ENCODE measurements around the gene TMEM150B. TPM values are rescaled to one million over a fixed set of nuclear protein-coding genes. Genes with fewer than 3 reads are reported as not detected.
A peak's percentile ranks its signal among the peaks of the same experiment; 100 is the strongest.

TMEM150B gene
- total and polyA plus RNA-seq, 2 donors = 0.76 to 2.0 TPM

GRCh38 chr19:55368106-55368505 is 43.0 kb upstream of the TMEM150B start:
- H3K36me3 ChIP-seq (ENCODE audit: control insufficient read depth in 2 of 2, insufficient read depth in 2 of 2, low read length in 1 of 2) = no peaks in the 10 kb centered on the region
- H3K9me3 ChIP-seq (ENCODE audit: control insufficient read depth in 2 of 2, insufficient read depth in 1 of 2, low read length in 1 of 2) = no peaks in the 10 kb centered on the region
- H3K4me1 ChIP-seq (ENCODE audit: control insufficient read depth in 2 of 2, insufficient read depth in 2 of 2, low read length in 2 of 2) = peaks cover 3 to 12% of the 10 kb centered on the region in 2 donors
- 91% methylated on average over 16 of the region's 16 CpGs for WGBS
- no peak overlapping the region for H3K27ac ChIP-seq (ENCODE audit: low read depth in 1 of 2, low read length in 1 of 2)
- H3K4me3 ChIP-seq (ENCODE audit: low read length in 2 of 2) = no peak overlapping the region
- no peak for DNase-seq (ENCODE audit: low read depth in 6 of 9, low spot score in 9 of 9)
- peaks cover 42 to 92% of the 10 kb centered on the region in 2 donors for H3K27me3 ChIP-seq (ENCODE audit: control insufficient read depth in 2 of 2, insufficient read depth in 1 of 2, low read length in 1 of 2)

- 79% methylated on average over 3 of the region's 3 CpGs for WGBS
- Histone ChIP-seq H3K4me3 (ENCODE audit: low read length in 2 of 2) (no peak overlapping the region), H3K4me1 (ENCODE audit: control insufficient read depth in 2 of 2, insufficient read depth in 2 of 2, low read length in 2 of 2) (peaks cover 3 to 7% of the 10 kb centered on the region in 2 donors), H3K27me3 (ENCODE audit: control insufficient read depth in 2 of 2, insufficient read depth in 1 of 2, low read length in 1 of 2) (peaks cover 35 to 87% of the 10 kb centered on the region in 2 donors), H3K27ac (ENCODE audit: low read depth in 1 of 2, low read length in 1 of 2) (no peak overlapping the region), H3K36me3 (ENCODE audit: control insufficient read depth in 2 of 2, insufficient read depth in 2 of 2, low read length in 1 of 2) (no peaks in the 10 kb centered on the region), H3K9me3 (ENCODE audit: control insufficient read depth in 2 of 2, insufficient read depth in 1 of 2, low read length in 1 of 2) (no peaks in the 10 kb centered on the region)
- no peak for DNase-seq (ENCODE audit: low read depth in 6 of 9, low spot score in 9 of 9)
Measured at GRCh38 chr19:55366790-55367189, 41.6 kb upstream of the TMEM150B start.

- no peak for DNase-seq (ENCODE audit: low read depth in 6 of 9, low spot score in 9 of 9)
Measured at GRCh38 chr19:55365964-55366363, 40.8 kb upstream of the TMEM150B start.

GRCh38 chr19:55365245-55365644 is 40.1 kb upstream of the TMEM150B start:
- Histone ChIP-seq H3K4me3 (ENCODE audit: low read length in 2 of 2) (no peak overlapping the region), H3K27ac (ENCODE audit: low read depth in 1 of 2, low read length in 1 of 2) (no peak overlapping the region), H3K9me3 (ENCODE audit: control insufficient read depth in 2 of 2, insufficient read depth in 1 of 2, low read length in 1 of 2) (no peaks in the 10 kb centered on the region), H3K4me1 (ENCODE audit: control insufficient read depth in 2 of 2, insufficient read depth in 2 of 2, low read length in 2 of 2) (peaks cover 3 to 7% of the 10 kb centered on the region in 2 donors), H3K36me3 (ENCODE audit: control insufficient read depth in 2 of 2, insufficient read depth in 2 of 2, low read length in 1 of 2) (no peaks in the 10 kb centered on the region), H3K27me3 (ENCODE audit: control insufficient read depth in 2 of 2, insufficient read depth in 1 of 2, low read length in 1 of 2) (peaks cover 24 to 73% of the 10 kb centered on the region in 2 donors)
- DNase-seq (ENCODE audit: low read depth in 6 of 9, low spot score in 9 of 9) = no peak
- WGBS = 97% methylated on average over 8 of the region's 8 CpGs

More at GRCh38 chr19:55365964-55366363, 40.8 kb upstream of the TMEM150B start:
- H3K27me3 ChIP-seq (ENCODE audit: control insufficient read depth in 2 of 2, insufficient read depth in 1 of 2, low read length in 1 of 2) = peaks cover 31 to 80% of the 10 kb centered on the region in 2 donors
- WGBS = 85% methylated on average over 19 of the region's 19 CpGs
- H3K4me1 ChIP-seq (ENCODE audit: control insufficient read depth in 2 of 2, insufficient read depth in 2 of 2, low read length in 2 of 2) = peaks cover 3 to 7% of the 10 kb centered on the region in 2 donors
- H3K9me3 ChIP-seq (ENCODE audit: control insufficient read depth in 2 of 2, insufficient read depth in 1 of 2, low read length in 1 of 2) = no peaks in the 10 kb centered on the region
- H3K36me3 ChIP-seq (ENCODE audit: control insufficient read depth in 2 of 2, insufficient read depth in 2 of 2, low read length in 1 of 2) = no peaks in the 10 kb centered on the region
- H3K4me3 ChIP-seq (ENCODE audit: low read length in 2 of 2) = no peak overlapping the region
- no peak overlapping the region for H3K27ac ChIP-seq (ENCODE audit: low read depth in 1 of 2, low read length in 1 of 2)

- peaks cover 3 to 63% of the 10 kb centered on the region in 2 donors for H3K27me3 ChIP-seq (ENCODE audit: control insufficient read depth in 2 of 2, insufficient read depth in 1 of 2, low read length in 1 of 2)
- H3K9me3 ChIP-seq (ENCODE audit: control insufficient read depth in 2 of 2, insufficient read depth in 1 of 2, low read length in 1 of 2) = no peaks in the 10 kb centered on the region
- H3K36me3 ChIP-seq (ENCODE audit: control insufficient read depth in 2 of 2, insufficient read depth in 2 of 2, low read length in 1 of 2) = no peaks in the 10 kb centered on the region
- no peak within 1 kb of the TSS for H3K4me3 ChIP-seq (ENCODE audit: low read length in 2 of 2)
- no peak for DNase-seq (ENCODE audit: low read depth in 6 of 9, low spot score in 9 of 9)
- H3K4me1 ChIP-seq (ENCODE audit: control insufficient read depth in 2 of 2, insufficient read depth in 2 of 2, low read length in 2 of 2) = no peaks in the 10 kb centered on the region
- WGBS = 95% methylated on average over 27 of the region's 27 CpGs
- no peak within 1 kb of the TSS for H3K27ac ChIP-seq (ENCODE audit: low read depth in 1 of 2, low read length in 1 of 2)
Measured at GRCh38 chr19:55362990-55363716, 38.0 kb upstream of the TMEM150B start, which contains the start of gene GARIN5B. Gene GARIN5B (minus strand): TSS chr19:55363260. CDS start chr19:55363066, 194 bp downstream.

GRCh38 chr19:55362174-55362989 is 37.2 kb upstream of the TMEM150B start:
- DNase-seq (ENCODE audit: low read depth in 6 of 9, low spot score in 9 of 9) = no peak

GRCh38 chr19:55360902-55361301 is 35.8 kb upstream of the TMEM150B start:
- H3K4me1 ChIP-seq (ENCODE audit: control insufficient read depth in 2 of 2, insufficient read depth in 2 of 2, low read length in 2 of 2) = no peaks in the 10 kb centered on the region
- DNase-seq (ENCODE audit: low read depth in 6 of 9, low spot score in 9 of 9) = no peak
- no peaks in the 10 kb centered on the region for H3K36me3 ChIP-seq (ENCODE audit: control insufficient read depth in 2 of 2, insufficient read depth in 2 of 2, low read length in 1 of 2)
- peaks cover 6 to 62% of the 10 kb centered on the region in 2 donors for H3K27me3 ChIP-seq (ENCODE audit: control insufficient read depth in 2 of 2, insufficient read depth in 1 of 2, low read length in 1 of 2)
- H3K4me3 ChIP-seq (ENCODE audit: low read length in 2 of 2) = no peak overlapping the region
- WGBS = 92% methylated on average over 16 of the region's 16 CpGs
- H3K27ac ChIP-seq (ENCODE audit: low read depth in 1 of 2, low read length in 1 of 2) = no peak overlapping the region
- H3K9me3 ChIP-seq (ENCODE audit: control insufficient read depth in 2 of 2, insufficient read depth in 1 of 2, low read length in 1 of 2) = no peaks in the 10 kb centered on the region

More at GRCh38 chr19:55362174-55362989, 37.2 kb upstream of the TMEM150B start:
- H3K4me1 ChIP-seq (ENCODE audit: control insufficient read depth in 2 of 2, insufficient read depth in 2 of 2, low read length in 2 of 2) = no peaks in the 10 kb centered on the region
- H3K27me3 ChIP-seq (ENCODE audit: control insufficient read depth in 2 of 2, insufficient read depth in 1 of 2, low read length in 1 of 2) = peaks cover 0 to 61% of the 10 kb centered on the region in 2 donors
- no peak overlapping the region for H3K4me3 ChIP-seq (ENCODE audit: low read length in 2 of 2)
- 90% methylated on average over 38 of the region's 38 CpGs for WGBS
- no peak overlapping the region for H3K27ac ChIP-seq (ENCODE audit: low read depth in 1 of 2, low read length in 1 of 2)
- H3K36me3 ChIP-seq (ENCODE audit: control insufficient read depth in 2 of 2, insufficient read depth in 2 of 2, low read length in 1 of 2) = no peaks in the 10 kb centered on the region
- no peaks in the 10 kb centered on the region for H3K9me3 ChIP-seq (ENCODE audit: control insufficient read depth in 2 of 2, insufficient read depth in 1 of 2, low read length in 1 of 2)

GRCh38 chr19:55358943-55359908 is 34.1 kb upstream of the TMEM150B start:
- peaks cover 2 to 3% of the 10 kb centered on the region in 2 donors for H3K4me1 ChIP-seq (ENCODE audit: control insufficient read depth in 2 of 2, insufficient read depth in 2 of 2, low read length in 2 of 2)
- WGBS = 90% methylated on average over 32 of the region's 32 CpGs
- DNase-seq (ENCODE audit: low read depth in 6 of 9, low spot score in 9 of 9) = no peak
- H3K9me3 ChIP-seq (ENCODE audit: control insufficient read depth in 2 of 2, insufficient read depth in 1 of 2, low read length in 1 of 2) = no peaks in the 10 kb centered on the region
- H3K36me3 ChIP-seq (ENCODE audit: control insufficient read depth in 2 of 2, insufficient read depth in 2 of 2, low read length in 1 of 2) = no peaks in the 10 kb centered on the region
- H3K27ac ChIP-seq (ENCODE audit: low read depth in 1 of 2, low read length in 1 of 2) = peak overlapping the region in 1 of 2 donors; percentile 72
- H3K4me3 ChIP-seq (ENCODE audit: low read length in 2 of 2) = no peak overlapping the region
- H3K27me3 ChIP-seq (ENCODE audit: control insufficient read depth in 2 of 2, insufficient read depth in 1 of 2, low read length in 1 of 2) = peaks cover 22 to 66% of the 10 kb centered on the region in 2 donors
